Occipital lobe (tissue), 2 donors: ENCODE data around the gene OR2K2. TPM values are rescaled to one million over a fixed set of nuclear protein-coding genes. Genes with fewer than 3 reads are reported as not detected.
A peak's percentile ranks its signal among the peaks of the same experiment; 100 is the strongest.
"Not testable (repeated sequence)": the region's sequence is repeated elsewhere in the genome, so short reads cannot be mapped to it uniquely, and the experiment has no call there.

Experiments used
- DNase-seq: peaks from one replicate; lab custom pipeline; 2025; lab: John Stamatoyannopoulos, UW
- total RNA-seq: library from RNA; depleted of rRNA; stranded (reverse); fragments of >200 nt; gene quantifications from one replicate; pipeline ENCODE4 v1.2.3, GENCODE V29; 2014

Gene OR2K2, protein sequence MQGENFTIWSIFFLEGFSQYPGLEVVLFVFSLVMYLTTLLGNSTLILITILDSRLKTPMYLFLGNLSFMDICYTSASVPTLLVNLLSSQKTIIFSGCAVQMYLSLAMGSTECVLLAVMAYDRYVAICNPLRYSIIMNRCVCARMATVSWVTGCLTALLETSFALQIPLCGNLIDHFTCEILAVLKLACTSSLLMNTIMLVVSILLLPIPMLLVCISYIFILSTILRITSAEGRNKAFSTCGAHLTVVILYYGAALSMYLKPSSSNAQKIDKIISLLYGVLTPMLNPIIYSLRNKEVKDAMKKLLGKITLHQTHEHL
- total RNA-seq: not detected

DNA sequence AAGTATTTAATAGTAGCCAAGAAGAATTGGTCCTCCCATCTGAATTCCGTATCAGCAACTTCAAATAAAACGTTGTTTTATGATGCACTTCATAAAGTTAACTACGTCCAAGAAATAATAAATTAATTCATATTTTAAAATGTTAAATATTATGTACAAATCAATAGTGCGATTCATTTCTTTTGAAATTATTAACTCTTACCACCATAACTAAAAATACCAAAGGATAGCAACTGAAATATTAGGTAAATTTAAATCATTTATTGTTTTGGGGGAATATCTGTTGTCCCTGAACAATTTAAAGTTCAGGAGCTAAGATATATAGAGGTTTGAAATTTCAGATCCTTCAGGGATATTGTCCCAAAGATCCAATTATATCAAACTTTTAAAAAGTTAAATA lies at the start of gene OR2K2:
Gene OR2K2, minus strand, starts transcription at position 101 of the 400 bp plus-strand sequence. CDS start 1,791 bp downstream, outside the sequence.
- no peak for DNase-seq

DNA sequence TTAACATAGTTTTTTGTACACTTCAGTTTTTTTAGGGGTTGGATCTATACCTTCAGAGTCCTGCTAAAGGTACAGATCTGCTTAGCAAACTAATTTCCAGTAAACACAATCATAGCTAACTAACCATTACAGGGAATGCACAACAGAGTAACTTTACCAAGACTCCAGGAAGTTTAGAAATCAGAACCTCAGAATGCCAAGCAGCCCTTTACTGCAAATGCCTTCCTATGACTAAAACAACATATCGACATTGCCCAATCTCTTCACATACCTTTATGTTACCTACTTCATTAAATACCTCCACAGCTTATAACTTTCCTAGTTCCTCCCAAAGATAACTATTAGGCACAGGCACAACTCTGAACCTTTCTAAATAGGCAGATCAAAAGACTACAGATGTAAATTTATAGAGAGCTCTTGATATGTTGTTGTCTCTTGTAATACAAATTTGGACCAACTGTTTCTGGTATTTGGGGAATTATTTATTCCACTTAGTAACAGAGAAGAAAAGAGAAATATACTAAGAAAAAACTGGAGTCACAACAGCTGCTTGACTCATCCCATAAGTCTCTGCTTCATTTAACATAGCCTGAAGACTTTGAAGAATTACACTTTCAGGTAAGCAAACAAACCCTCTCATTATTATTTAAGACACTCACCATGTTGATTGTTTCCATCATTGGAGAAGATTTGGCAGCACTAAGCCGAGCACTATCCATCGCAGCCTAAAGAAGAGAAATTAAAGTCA lies 46.0 kb upstream of the OR2K2 start:
- DNase-seq: no peak

DNA sequence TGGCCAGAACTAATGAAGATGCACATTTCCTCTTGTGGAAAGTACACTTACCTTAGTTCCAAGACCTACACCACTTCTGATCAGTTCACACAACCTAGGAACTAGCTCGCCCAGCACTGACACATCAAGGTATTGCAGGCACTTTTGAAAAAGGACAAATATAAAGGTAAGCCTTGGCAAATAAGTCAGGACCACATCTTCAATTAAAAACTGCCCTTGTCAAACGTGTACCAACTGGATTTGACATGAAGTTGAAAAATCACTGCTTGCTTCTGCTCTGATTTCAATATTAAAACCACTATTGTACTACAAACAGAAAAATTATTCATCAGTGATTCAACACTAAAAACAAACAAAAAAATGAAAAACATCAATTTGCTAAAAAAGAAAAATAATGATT lies 45.0 kb upstream of the OR2K2 start:
- DNase-seq: no peak

DNA sequence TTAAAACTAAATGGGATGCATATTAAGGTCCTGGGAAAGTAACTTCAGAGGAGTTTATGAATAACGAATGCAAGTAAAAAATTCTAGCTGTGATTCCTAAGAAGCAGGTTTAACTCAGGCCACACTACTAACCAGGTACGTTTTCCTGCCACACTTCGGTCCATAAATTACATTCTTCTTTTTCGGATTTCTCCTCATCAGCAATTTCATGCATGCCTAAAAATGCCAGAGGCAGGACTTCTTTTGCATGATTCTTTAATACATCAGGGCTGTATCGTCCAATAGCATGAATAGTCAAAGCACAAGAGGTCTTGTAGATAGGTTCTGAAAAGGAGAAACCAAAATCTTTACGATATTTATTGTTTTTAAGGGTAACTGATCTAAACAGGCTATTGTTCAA lies 42.3 kb upstream of the OR2K2 start:
- no peak for DNase-seq

DNA sequence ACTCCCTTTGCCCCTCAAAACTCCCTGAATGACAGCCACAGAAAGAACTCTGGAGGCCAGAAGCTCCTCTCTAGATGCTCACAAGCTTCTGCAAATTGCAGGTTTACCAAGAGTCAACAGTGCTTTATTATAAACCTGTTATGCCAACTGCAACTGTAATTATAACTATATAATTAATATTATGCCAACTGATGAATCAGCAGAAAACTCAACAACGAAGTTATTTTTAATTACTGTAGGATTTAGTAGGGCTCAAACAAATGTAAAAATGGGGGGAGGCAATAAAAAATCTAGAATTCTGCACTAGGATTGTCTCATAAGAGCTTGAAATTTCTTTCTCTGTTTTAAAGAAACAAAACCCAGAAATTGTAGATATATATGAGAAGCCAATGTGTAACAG lies 37.0 kb upstream of the OR2K2 start:
- DNase-seq: no peak

DNA sequence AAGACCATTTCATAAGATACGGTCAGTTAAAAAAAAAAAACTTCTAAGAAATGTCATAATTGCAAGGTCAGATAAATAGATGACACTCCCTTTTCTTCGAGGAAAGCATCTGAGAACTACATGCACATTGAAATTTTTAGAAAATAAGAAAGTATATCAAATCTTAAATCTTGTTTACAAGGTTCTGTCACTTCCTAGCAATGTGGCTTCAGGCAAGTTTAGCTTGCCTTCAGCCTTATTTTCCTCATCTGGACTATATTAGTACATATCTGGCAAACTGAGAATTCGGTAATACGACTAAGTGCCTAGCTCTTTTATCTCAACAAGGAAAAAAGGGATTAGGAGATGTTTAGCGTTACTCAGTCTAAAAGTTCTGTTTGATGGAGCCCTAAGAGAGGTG lies 32.5 kb upstream of the OR2K2 start:
- DNase-seq: no peak

DNA sequence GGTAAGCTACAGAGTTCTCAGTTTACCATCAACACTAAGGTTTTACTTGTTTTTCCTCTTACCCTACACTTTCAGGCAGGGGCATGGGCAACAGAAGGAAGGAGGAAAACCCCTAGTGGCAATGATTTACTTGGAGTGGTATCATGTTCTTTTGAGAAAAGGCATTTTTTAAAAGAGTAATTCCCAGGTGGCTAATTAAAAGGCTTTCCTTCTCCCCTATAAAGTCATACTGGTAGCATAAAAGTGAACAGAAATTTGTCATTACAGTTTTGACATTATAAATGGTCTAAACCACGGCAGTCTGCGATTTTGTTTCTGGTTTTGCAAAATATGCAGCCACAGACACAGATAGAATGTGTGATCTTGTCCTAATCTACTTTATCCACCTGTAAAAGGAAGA lies 30.9 kb upstream of the OR2K2 start:
- no peak for DNase-seq

DNA sequence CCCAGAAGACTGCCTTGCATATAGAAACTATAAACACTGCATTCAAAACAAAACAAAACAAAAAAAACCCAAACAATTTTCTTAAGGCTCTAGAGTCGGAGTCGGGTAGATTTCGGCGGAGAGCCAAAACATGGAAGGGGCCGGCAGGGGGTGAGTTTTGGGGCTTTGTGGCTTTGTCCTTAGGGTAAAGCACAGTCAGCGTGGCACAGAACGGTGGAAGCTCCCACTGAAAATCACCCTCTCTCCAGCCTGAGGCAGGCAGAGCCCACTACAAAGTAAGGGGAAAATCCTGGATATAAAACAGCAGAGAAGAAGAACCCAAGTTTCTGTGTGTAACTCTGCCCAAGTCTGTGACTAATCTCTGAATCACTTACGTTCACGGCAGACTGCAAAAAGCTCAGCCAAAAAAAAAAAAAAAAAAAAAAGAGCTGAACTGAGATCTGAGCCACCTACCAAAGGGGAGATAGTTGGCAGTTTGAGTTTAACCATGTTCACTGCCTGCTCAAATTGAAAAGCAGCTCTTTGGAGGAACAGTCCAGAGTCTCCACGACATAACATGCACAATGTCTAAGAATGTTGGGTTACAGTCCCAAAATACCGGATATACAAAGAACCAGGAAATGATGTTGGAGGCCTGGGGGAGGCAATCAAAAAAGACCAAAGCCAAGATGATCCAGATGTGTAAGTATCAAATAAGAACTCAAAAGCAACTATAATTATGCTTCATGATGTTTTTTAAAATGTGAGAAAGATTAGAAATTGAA lies 26.6 kb upstream of the OR2K2 start:
- peak; percentile 7 for DNase-seq

DNA sequence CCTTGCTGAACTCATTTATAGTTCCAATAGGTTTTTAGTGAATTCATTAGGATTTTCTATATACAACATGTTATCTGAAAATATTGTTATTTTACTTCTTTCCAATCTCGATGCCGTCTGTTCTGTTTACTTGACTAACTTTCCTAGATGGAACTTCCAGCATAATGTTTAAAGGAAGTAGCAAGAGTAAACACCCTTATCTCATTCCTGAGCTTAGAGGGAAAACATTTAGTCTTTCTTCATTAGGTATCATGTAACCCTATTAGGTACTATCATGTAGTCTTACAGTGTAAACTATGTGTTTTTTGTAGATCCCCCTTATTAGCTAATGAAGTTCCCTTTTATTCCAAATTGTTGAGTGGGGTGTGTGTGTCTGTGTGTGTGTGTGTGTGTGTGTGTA lies 22.5 kb upstream of the OR2K2 start:
- no peak for DNase-seq

DNA sequence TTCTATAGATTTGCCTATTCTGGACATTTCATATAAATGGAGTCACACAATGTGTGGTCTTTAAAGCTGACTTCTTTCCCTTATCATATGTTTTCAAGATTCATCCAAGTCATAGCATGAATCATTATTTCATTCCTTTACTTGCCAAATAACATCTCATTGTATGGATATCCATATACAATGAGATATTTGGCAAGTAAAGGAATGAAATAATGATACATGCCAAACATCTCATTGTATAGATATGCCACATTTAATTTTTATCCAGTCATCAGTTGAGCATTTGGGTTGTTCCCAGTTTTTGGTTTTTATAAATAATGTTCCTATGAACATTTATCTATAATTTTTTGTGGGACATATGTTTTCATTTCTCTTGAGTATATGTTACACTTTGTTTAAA lies 20.5 kb upstream of the OR2K2 start:
- no peak for DNase-seq

DNA sequence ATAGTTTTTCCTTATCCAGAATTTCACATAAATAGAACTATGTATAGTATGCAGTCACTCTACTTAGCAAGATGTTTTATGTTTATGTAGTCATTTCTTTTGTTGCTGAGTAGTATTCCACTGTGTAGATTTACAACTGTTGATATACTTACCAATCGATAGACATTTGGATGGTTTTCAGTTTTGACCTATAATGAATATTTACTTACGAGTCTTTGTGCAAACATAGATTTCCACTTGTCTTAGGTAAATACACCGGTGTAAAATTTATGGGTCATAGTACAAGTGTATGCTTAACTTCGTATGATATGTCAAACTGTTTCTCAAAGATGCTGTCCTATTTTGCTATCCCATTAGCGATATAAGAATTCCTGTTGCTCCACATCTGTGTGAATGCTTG lies 19.7 kb upstream of the OR2K2 start:
- DNase-seq: no peak

DNA sequence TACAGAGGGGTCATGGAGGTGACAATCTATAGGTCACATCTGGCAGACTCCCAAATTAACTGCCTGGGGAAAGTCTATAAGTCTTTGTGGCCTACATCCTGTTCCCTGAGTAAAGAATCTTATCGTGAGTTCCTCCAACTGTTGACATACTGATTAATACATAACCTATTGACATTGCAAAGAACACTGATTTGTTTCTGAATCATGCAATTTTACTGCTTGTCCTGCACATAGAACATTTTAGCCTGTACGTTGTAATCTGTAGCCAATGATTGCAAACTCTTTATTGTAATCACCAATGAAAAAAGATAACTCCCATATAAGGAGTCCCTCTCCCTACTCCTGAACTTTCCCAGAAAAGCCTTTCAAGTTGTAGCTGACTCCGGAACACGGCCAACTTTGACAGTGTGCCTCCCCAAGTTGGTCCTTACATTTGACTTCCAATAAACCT lies 18.8 kb upstream of the OR2K2 start:
- DNase-seq: no peak

DNA sequence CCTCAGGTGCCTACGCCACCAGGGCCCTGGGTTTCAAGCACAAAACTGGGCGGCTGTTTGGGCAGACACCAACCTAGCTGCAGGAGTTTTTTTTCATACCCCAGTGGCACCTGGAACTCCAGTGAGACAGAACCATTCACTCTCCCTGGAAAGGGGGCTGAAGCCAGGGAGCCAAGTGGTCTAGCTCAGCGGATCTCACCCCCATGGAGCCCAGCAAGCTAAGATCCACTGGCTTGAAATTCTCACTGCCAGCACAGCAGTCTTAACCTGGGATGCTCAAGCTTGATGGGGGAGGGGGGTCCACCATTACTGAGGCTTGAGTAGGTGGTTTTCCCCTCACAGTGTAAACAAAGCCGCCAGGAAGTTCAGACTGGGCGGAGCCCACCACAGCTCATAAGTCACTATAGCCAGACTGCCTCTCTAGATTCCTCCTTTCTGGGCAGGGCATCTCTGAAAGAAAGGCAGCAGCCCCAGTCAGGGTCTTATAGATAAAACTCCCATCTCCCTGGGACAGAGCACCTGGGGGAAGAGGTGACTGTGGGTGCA lies 4.4 kb upstream of the OR2K2 start:
- not testable (repeated sequence) for DNase-seq

DNA sequence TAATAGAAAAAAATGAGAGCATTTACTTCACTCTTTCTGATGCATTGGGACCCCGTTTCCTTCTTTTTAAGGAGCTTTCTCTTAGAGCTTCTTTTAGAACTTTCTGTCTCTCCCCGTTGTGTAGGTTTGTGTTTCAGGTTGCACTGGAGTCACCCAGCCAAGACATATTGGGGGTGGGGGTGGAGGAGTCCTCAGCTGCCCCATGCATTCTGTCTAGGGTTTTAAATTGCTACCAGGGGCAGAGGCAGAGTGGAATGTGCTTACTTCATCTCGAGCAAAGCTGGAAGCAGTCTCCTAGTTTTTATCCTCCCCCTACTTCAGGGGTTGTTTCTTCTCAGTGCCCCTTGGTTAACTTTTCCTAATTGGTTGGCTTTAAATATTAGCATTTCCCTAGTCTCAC lies 9.4 kb downstream of the OR2K2 start:
- DNase-seq: no peak

DNA sequence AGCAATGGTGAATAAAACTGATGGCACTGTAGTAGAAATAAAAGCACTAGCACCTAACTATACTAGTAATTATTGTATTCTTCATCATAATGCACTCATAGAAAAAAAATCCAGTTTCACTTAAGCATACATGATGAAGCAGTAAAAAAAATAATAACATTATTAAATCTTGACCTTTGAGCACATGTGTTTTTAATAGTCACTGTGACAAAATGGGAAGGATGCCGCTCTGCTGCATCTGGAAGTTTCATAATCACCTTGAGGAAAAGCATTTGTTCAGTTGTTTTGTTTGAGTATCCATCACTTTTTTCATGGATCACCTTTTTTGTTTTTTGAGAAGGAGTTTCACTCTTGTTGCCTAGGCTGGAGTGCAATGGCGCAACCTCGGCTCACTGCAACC lies 13.2 kb downstream of the OR2K2 start:
- DNase-seq: no peak

DNA sequence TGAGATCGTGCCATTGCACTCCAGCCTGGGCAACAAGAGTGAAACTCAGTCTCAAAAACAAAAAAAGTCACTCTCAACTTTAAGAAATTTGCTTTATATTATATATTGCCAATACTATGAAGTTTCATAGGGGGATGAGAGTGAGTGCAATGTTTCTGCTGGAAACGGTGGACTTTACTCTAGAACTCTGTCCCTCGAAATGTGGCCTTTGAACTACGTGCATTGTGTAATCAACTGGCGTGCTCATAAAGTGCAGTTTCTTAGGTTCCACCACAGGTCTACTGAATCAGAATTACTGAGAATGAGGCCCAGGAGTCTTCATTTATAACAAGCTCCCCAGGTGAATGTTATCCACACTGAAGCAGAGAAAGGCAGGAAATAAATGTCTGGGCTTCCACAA lies 24.1 kb downstream of the OR2K2 start:
- DNase-seq: no peak

DNA sequence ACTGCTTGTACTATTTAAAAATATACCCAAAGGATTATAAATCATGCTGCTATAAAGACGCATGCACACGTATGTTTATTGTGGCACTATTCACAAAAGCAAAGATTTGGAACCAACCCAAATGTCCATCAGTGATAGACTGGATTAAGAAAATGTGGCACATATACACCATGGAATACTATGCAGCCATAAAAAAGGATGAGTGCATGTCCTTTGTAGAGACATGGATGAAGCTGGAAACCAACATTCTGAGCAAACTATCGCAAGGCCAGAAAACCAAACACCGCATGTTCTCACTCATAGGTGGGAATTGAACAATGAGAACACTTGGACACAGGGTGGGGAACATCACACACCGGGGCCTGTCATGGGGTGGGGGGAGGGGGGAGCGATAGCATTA lies 26.0 kb downstream of the OR2K2 start:
- not testable (repeated sequence) for DNase-seq

DNA sequence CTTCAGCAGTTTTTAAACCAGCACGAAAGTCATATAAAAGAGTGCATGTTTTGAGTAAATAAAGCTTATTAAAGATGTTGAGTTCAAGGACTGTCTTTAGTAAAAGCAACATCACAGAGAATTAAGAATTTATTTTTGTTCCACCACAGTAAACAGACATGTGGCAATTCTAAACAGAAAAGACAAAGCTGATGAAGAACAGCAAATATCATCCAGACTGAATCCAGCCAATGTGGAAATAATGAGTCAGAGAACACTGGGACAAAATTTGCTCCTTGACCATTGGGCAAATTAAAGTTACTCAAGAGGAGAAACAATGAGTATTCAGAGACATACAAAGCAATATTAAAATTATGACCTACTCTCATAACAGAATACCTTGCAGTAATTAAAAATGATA lies 28.8 kb downstream of the OR2K2 start:
- no peak for DNase-seq

DNA sequence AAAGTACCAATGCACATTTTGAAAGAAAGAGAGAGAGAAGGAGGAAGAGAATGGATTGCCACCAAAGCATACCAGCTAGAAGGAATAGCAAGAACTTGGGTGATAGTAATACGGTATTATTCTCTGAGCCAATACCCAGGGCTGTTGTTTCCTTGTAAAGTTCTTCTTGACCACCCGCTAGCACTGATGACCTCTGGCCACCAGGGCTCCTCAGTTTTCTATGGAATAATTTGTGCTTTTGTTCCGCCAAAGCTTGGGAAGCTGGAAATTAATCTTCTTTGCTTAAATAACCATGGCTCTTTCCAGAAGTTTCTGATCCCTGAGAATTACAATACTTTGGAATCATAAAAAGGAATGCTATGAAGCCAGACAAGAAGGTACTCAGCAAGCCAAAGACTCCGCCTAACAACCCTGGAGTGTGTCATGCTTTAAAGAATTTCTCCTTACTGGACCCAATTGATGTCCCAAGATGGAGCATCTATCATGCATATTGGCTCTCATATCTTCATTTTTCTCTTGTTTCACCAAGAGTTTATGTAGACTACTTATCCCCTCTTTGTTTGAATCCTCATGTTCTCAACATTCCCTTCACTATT lies 29.8 kb downstream of the OR2K2 start:
- no peak for DNase-seq

DNA sequence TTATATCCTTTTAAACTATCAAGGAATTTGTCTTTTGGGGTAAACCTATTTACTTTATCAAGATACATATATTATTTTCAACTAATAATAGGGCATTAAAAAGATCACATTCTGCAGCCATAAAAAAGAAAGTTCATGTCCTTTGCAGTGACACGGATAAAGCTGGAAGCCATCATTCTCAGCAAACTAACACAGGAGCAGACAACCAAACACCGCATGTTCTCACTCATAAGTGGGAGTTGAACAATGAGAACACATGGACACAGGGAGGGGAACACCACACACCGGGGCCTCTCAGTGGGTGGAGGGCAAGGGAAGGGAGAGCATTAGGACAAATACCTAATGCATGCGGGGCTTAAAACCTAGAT lies 30.4 kb downstream of the OR2K2 start:
- DNase-seq: not testable (repeated sequence)

DNA sequence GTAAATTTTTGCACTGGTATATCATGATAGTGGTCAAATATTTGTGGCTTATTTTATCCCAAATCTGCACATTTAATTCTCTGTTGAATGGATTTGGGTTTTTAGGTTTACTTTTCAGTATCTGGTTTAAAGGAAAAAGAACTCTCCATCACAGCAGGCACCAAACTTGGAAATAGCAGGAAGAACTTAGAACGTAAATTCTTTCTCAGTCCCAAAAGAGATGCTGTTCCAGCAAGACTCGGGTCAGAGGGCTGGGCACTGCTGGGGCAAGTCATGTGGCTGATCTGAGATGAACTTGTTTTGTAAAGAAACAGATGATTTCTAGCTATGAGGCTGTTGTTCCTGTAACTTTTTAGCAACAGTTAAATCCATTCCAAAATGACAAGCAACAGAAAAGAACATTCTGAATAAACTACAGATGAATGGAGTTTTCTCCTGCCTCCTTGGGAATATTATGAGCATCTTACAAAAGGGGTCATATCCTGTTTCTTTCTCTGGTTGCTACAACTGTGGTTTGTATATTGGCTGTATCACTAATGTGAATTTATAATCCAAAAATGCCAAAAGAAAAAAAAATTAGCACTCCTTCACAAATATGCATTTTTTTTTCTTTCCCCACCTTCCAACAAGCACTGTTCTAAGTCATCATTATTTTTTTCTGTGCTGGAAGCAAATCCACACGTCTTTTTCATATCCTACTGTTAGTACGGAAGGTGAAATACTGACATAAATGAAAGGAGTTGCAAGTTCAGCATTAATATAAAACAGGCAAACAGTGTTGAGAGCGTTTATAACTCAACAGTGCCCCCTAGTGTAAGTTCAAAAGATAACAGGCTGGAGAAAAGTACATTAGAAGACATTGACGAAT lies 31.1 kb downstream of the OR2K2 start:
- DNase-seq: peak; percentile 3
